Activated CD4-positive, alpha-beta T cell treated with anti-CD3 and anti-CD28 coated beads, Interleukin-2, amount 50 U/mL, for 1 hour (primary cell): ENCODE results near the gene PMS1.
"Not testable (repeated sequence)": the region's sequence is repeated elsewhere in the genome, so short reads cannot be mapped to it uniquely, and the experiment has no call there.

ENCODE experiments used
- DNase-seq: peaks from one replicate; pipeline ENCODE4 v3.0.0-alpha.2; 2020

PMS1 gene

DNA sequence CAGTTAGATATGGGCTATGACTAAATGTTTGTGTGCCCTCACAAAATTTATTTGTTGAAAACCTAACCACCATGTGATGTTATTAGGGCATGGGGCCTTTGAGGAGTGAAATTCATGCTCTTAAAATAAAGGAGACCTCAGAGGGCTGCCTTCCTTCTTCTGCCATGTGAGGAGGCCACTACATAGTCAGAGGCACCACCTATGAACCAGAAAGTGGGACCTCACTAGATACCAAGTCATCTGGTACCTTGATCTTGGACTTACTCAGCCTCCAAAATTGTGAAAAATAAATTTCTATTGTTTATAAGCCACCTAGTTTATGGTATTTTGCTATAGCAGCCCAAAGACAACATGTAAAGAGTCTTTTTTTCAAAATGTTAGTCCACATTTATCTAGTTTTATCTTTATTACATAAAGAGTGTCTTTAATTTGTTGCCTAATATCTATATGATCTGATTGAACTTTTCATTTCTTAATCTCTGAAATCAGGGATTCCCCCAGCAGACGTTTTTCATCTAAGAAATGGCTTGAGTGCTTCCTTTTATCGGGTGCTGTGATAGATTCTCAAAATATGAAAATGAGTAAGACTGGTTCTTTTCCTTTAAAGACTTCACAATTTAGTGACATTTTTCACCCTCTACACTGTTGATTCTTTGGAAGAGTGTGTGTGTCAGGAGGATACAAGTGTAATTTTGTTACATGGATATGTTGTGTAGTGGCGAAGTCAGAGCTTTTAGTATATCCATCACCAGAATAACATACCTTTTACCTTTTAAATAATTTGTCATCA is 34.2 kb downstream of the PMS1 start:
- no peak for DNase-seq

- DNase-seq = no peak
These were observed 35.1 kb downstream of the PMS1 start for GRCh38 chr2:189819297-189819704.

- DNase-seq = no peak
These were observed 37.9 kb downstream of the PMS1 start for GRCh38 chr2:189821953-189822748.

GRCh38 chr2:189824694-189825396 is 40.6 kb downstream of the PMS1 start:
- no peak for DNase-seq

DNA sequence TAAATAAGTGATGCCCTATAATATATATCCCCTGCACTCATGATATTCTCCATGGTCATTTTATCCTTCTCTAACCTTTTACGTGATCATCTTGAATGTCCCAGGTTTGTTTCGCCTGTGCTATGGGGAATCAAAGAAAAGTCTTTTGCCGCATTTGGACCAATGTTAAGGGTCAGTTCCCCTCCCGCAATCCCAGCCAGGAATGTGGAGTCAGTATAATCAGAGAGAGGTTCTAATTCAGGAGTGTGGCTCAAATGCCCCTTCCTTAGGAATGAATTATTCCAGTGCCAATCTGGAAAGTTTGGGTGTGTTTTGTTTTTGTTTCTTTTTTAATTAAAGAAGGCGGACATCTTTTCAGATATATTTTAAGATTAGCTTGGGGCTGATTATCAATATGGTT is 41.8 kb downstream of the PMS1 start:
- DNase-seq = no peak

DNA sequence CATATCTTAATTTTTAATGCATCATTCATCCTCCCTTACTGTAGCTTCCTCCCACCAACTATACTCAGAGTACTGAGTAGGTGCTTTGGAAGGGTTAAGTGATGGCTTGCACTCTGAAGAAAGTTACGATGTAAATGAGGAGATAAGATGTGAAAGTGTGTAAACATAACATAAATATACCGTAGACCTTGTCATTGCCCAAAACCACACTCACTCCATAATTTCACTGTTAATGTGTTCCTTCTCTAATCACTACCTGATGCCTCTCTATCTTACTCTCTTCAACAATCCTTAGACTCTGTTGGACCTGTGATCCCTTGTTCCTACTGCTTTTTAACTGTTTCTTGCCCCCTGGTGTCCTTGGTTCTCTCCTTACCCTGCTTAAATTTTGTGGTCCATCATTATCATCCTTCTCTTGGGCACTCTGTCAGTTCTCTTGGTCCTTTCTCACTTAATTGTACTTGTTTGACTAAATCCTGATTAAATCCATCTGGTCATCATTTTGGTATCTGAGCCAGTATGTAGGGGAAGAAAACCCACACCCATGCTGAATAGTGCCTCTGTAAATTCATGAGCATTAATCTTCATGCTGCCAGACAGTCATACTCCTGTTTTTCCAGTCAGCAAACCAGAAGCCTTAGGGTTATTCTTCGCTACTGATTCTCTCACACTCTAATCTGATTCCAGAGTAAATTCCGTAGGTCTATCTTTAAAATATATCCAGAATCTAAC is 45.0 kb downstream of the PMS1 start:
- DNase-seq = no peak

DNA sequence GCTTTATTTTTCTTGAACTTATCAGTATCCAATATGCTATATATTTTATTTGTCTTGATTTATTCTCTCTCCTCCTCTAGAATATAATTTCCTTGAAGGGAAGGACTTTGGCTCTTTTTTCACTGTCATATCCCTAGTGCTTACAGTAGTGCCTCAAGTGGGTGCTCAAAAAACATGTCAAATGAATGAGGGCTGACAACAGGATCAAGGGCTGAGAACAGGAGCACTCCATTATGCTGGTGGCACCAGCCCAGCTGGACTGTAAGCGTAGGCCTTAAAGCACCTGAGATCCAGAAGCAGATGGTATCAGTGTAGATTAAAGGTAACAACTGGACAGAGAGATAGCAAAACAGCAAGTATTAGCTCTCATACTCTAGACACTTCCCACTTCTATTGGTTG is 46.3 kb downstream of the PMS1 start:
- DNase-seq = no peak

DNA sequence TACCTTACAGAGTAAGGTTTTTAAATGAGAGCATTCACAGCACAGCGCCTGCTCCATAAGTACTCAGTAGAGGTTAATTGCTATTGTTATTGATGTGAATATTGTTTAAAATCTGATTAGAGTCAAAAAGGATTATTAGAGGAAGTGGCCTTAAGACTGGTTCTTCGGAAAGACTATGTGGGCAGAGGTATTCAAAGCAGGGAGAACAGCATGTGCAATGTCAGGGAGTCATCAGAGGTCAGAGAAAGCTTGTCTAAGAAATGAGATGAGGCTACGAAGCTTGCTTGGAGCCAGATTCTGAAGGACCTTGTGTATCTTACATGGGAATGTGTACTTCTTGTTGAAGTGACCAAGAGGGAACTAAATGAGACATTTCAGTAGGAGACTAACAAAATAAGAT is 49.8 kb downstream of the PMS1 start:
- DNase-seq = no peak

DNA sequence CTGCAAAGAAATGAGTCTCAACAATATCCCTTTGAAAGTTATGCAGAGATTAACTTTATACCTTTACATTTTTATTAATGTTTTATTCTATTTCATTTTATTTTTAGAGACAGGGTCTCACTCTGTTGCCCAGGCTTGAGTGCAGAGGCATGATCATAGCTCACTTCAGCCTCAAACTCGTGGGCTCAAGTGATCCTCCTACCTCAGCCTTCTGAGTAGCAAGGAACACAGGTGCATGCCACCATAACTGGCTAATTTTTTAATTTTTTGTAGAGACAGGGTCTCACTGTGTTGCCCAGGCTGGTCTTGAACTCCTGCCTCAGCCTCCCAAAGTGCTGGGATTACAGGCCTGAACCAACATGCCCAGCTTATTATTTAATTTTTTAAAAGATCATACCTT is 50.4 kb downstream of the PMS1 start:
- DNase-seq = not testable (repeated sequence)

DNA sequence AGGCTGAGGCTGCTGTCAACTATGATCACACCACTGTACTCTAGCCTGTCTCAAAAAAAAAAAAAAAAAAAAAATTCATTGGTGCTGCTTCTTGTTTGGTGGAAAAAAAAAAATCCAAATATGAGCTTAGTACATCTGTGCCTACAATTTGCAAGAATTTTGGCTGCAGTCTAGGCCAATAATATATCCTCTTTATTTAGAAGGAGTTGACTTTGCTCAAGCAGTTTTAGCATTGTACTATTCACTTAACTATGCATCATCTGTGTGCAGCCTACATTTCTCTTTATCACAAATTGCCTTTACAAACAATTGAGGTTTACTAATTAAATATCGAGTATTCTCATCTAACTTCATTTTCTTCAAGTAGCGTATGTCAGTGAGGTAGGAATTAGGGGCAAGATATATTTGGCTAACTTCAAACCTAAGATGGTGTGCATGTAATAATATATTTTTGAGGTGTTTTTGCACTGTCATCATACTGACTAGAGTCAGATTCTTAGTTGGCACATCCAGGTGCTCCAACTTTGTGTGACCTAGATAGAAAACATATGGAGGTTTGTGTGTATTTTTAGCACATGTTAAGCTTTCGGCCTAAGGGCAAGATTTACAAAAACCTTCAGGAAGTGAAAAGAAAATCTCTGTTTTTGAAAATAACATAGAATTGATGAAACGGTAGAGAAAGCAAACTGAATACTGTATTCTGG is 51.8 kb downstream of the PMS1 start:
- no peak for DNase-seq

DNA sequence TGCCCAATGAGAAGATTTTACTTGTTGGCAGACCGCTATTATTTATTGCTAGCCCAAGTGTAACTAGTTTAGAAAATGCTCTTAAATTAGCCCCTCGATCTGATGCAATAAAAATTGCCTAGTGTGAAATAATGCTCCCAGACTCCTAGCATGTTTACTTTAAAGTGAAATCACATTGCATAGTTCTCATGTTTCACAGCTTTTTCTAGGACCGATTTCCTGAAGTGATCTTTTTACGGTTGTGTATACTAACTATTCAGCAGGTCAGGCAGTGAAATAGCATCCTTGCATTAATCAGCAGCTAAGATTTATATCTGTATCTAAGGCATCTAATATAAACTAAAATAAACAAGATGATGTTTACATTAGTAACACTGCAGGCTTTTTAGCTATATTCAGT is 52.4 kb downstream of the PMS1 start:
- DNase-seq = no peak

- no peak for DNase-seq
These were observed 53.1 kb downstream of the PMS1 start for GRCh38 chr2:189837326-189837725.

DNA sequence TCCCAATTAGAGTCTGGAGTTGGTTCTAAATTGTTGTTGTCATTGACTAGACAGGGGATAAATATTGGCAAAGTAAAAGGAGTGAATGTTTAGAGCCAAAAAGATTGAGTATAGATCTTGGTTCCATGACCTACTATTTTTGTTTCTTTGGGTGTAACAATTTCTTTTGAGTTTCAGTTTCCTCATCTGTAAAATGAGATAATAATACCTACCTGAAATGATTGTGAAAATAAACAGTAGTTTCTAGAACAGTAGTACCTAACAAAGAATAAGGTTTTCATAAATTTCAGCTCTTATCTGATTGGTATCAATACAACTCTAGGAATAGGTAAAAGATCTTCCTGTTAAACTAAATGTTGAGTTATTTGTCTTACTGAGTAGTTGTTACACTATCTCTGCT is 56.8 kb downstream of the PMS1 start:
- no peak for DNase-seq

DNA sequence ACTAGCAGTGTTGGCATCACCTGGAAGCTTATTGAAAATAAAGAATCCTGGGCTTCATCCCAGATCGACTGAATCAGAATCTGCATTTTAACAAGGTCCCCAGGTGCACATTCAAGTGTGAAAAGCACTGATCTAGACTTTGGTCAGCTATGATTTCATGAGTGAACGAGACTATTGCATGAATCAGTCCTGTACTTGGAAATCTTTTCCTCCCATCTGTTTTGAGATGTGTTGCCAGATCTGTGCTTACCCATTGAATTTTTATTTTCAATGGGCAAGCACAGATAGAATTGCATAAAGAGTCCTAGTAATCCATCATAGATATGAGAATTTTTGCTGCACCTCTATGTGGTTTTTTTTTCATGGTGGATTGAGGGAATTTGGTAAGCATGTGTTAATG is 64.0 kb downstream of the PMS1 start:
- no peak for DNase-seq

DNA sequence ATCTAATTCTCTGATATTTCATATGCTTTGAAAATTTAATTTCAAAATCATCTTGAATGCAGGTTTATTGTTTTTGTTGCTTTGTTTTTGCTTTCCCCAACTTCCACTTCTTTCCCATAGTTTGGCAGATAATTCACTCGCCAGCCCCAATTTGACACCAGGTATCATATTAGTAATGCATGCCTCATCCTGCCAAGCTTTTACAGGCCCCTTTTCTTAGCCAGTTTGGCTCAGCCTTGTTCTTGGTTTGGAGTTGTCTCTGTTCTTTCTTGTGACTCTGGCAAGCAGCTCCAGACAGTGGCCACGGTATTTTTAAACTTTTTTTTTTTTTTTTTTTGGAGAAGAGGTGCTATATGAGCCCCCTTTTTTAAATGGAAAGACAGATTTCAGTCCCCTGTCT is 65.3 kb downstream of the PMS1 start:
- no peak for DNase-seq

DNA sequence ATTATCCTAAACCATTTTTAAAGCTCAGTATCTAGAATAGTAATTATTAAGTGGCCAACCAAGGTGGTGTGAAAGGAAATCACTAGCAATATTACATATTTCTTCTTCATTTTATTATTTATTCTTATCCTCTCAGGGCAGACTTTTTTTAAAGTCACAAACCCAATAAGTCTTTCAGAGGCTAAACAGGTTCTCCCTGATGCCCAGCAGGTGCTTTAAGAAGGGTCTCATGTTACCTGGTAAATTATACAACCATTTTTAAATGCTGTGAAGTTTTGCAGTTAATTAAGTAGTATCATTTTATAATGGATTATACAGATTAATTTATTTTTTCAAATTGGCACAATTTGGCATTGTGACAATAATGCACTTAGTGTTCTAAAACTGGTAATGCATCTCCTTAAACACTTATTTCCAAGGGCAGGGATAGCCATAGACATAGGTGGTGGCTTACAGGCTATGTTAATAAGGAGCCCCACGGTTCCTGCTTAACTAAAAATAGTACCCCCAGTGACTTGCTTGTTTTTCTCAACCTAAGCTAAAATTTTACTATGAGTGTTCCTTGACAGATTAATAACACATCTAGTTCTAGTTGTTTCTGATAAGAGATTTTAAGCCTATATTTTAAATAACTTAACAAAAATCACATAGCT is 67.0 kb downstream of the PMS1 start:
- DNase-seq = no peak

DNA sequence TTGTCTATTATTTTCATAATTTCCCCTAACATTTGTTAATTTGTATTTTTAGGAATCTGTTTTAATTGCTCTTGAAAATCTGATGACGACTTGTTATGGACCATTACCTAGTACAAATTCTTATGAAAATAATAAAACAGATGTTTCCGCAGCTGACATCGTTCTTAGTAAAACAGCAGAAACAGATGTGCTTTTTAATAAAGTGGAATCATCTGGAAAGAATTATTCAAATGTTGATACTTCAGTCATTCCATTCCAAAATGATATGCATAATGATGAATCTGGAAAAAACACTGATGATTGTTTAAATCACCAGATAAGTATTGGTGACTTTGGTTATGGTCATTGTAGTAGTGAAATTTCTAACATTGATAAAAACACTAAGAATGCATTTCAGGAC is 69.9 kb downstream of the PMS1 start:
- no peak for DNase-seq

- DNase-seq = no peak
These were observed 70.7 kb downstream of the PMS1 start for GRCh38 chr2:189854940-189855339.

DNA sequence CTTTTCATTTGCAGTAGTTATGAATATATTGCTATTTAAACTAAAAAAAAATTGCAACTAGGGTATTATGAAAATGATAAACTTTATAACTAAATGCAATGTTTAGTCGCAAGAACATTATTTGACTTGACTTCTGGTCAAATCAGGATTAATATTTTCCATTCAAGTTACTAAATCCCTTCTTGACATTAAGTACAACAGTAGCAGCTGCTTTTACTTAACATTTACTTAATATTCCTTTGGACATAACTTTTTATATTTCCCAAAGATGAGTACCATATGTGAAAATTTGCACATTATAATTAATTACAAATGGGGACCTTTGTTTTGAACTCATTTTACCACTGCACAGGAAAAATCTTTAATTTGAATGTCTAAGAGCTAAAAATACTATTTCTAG is 74.0 kb downstream of the PMS1 start:
- no peak for DNase-seq

DNA sequence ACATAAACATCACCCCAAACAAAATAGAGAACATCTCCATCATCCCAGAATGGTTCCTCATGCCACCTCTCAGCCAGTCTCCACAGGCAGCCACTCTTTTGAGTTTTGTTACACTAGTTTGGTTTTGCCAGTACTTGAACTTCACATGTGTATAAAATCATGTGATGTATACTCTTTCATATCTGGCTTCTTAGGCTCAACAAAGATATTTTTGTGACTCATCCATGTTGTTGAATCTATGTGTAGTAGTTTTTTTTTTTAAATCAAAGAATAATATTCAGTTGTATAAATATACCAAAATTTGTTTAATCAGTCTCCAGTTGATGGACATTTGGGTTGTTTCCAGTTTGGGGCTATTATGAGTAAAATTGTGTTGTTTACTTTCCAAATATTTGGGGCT is 75.9 kb downstream of the PMS1 start:
- no peak for DNase-seq

- DNase-seq = no peak
These were observed 78.5 kb downstream of the PMS1 start for GRCh38 chr2:189862751-189863150.

- DNase-seq = no peak
These were observed 81.6 kb downstream of the PMS1 start for GRCh38 chr2:189865826-189866225.
